Adrenal gland (tissue), 12 donors: ENCODE data around the gene ZNF19. TPM values are rescaled to one million over a fixed set of nuclear protein-coding genes. Genes with fewer than 3 reads are reported as not detected.

Source experiments
- DNase-seq, 7 donors: peaks; one replicate each; pipeline ENCODE4 v3.0.0-alpha.2; 2019 to 2020
- H3K27ac ChIP-seq, 5 donors: fragments of 200-600 bp; sonication (generic) in 4 of 5; 1 replicate in 3 of 5; 2 replicates in 2 of 5; pipeline versions ENCODE4 v1.5.1 to v1.8.0; 2016 to 2020; ENCODE audit warnings: mild to moderate bottlenecking in 1 of 5
- H3K27me3 ChIP-seq: fragments of 200-600 bp; 2 replicates; pipeline ENCODE4 v1.8.0; 2021
- H3K36me3 ChIP-seq, 2 donors: fragments of 200-600 bp; replicated peaks in 1 of 2; 1 replicate in 1 of 2; 2 replicates in 1 of 2; pipeline versions ENCODE4 v1.5.1 to v1.8.0; 2018 to 2022
- H3K4me1 ChIP-seq, 2 donors: fragments of 200-600 bp; replicated peaks in 1 of 2; 1 replicate in 1 of 2; 2 replicates in 1 of 2; pipeline versions ENCODE4 v1.5.1 to v1.8.0; 2018 to 2021
- H3K4me3 ChIP-seq, 4 donors: fragments of 200-600 bp; sonication (generic) in 3 of 4; one replicate each; pipeline ENCODE4 v1.5.1; 2016 to 2018
- H3K9me3 ChIP-seq, 3 donors: fragments of 200-600 bp; sonication (generic) in 1 of 3; replicated peaks in 1 of 3; 1 replicate in 2 of 3; 2 replicates in 1 of 3; pipeline versions ENCODE4 v1.5.1 to v1.8.0; 2016 to 2021
- POLR2A ChIP-seq, 2 donors: fragments of 450-650 bp; IDR thresholded peaks; one replicate each; pipeline ENCODE4 v1.6.1; 2017; ENCODE audit warnings: antibody characterized with exemption in 2 of 2, mild to moderate bottlenecking in 2 of 2, moderate library complexity in 1 of 2
- WGBS, 4 donors: extraction: QIAGEN DNeasy Blood & Tissue Kit in 2 of 4; methylation state at CpG; one replicate each; pipeline versions ENCODE4 v1.1.5 to v1.1.7; 2013 to 2017; 5-methylcytosine and 5-hydroxymethylcytosine counted together
- intact Hi-C, 2 donors: fragments of 100-400 bp; cut with DNase I; formaldehyde crosslinking; loops; one replicate each; pipeline versions ENCODE4 v1.14.1 to v1.15.0; 2022 to 2023
- polyA plus RNA-seq, 3 donors: library from polyadenylated mRNA; stranded (reverse); fragments of 200-250 nt in 2 of 3; fragments of 350-450 nt in 1 of 3; fragmentation: Illumina TruSeq in 1 of 3; extraction: RNeasy Lipid Tissue Mini Kit (QIAGEN cat#74804) in 1 of 3; gene quantifications; one replicate each; pipeline ENCODE4 v1.2.3, GENCODE V29; 2013 to 2014
- total RNA-seq, 9 donors: library from RNA; depleted of rRNA in 4 of 9; stranded (reverse); fragments of >200 nt in 4 of 9; fragments of 120-200 nt in 1 of 9; fragmentation: NEBNext Ultra II Directional in 1 of 9; extraction: Animal tissue kit (Norgen Biotek cat#: 25700) in 1 of 9; gene quantifications; one replicate each; pipeline versions ENCODE4 v1.1.0 to v1.2.4, GENCODE V29; 2013 to 2023
- TF ChIP-seq, protein P1 (sequence below), 6 experiments: fragments of 450-650 bp in 4 of 6; fragments of 200-600 bp in 2 of 6; sonication (generic) in 1 of 6; IDR thresholded peaks; 1 replicate in 5 of 6; 2 replicates in 1 of 6; pipeline versions ENCODE4 v1.5.1 to v1.8.0; 2016 to 2021; ENCODE audit warnings: antibody characterized with exemption in 6 of 6, mild to moderate bottlenecking in 2 of 6, moderate library complexity in 1 of 6
- donor health status: healthy with polysubstance abuse.
- donor health status: Bipolar disorder and iron deficiency.
- donor health status: DM: yes; HTN: yes; CAD: no.
- donor health status: DM: no; HTN: no; CAD: no.
- donor health status: DM: no; HTN: no; CAD: no.
- donor health status: DM: yes; HTN: yes; CAD: no.

The ZNF19 gene
- total and polyA plus RNA-seq, 12 donors, result 0.24 to 10.4 (median 4.9) TPM

DNA sequence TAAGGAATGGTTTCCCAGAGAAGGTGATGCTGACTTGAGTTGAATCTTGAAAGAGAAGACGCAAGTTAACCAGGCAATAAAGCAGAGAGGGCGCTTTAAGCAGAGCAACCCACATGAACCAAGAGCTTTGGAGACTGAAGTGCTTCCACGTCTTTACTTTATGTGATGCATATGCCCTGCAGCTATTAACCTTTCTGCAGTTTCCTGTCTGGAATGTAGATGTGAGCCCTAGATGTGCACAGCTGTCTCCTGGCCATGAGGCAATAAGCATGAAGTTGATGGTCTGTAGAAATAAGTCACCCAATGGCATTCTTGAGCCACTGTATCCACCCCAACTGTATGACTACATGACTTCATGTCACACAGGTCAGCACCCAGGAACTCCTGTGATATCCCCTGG, 31.4 kb upstream of the ZNF19 start:
- DNase-seq, result no peak
- Histone ChIP-seq H3K4me1 (peaks cover 0 to 2% of the 10 kb centered on the region in 2 donors), H3K27me3 (no peaks in the 10 kb centered on the region), H3K4me3 (no peak overlapping the region), H3K9me3 (no peaks in the 10 kb centered on the region), H3K36me3 (no peaks in the 10 kb centered on the region), H3K27ac (no peak overlapping the region)
- intact Hi-C loops, result no loop called here
- 68 to 77% (median 75%) methylated on average over 3 of the region's 3 CpGs for WGBS, 4 donors
- no peak for TF ChIP-seq POLR2A (IDR thresholded peaks at IDR 0.05)
- TF ChIP-seq, protein P1, sequence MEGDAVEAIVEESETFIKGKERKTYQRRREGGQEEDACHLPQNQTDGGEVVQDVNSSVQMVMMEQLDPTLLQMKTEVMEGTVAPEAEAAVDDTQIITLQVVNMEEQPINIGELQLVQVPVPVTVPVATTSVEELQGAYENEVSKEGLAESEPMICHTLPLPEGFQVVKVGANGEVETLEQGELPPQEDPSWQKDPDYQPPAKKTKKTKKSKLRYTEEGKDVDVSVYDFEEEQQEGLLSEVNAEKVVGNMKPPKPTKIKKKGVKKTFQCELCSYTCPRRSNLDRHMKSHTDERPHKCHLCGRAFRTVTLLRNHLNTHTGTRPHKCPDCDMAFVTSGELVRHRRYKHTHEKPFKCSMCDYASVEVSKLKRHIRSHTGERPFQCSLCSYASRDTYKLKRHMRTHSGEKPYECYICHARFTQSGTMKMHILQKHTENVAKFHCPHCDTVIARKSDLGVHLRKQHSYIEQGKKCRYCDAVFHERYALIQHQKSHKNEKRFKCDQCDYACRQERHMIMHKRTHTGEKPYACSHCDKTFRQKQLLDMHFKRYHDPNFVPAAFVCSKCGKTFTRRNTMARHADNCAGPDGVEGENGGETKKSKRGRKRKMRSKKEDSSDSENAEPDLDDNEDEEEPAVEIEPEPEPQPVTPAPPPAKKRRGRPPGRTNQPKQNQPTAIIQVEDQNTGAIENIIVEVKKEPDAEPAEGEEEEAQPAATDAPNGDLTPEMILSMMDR (IDR thresholded peaks at IDR 0.05), result no peak

DNA sequence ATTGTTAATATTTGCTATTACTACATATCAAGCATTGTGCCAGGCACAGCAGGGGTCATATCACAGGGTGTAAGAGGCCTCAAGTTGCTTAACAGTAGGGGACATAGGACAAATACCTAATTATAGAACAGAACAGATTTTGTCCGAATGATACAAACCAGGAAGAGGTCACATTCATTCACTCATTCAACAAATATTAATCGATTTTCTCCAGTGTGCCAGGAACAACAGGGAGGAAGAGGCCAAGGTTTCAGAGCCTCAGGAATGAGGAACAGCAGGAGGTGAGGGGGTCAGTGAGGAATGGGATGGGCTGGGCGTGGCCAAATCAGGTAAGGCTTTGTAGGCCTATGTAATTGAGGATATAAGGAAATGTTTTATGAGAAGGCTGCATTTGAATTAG, 25.9 kb upstream of the ZNF19 start:
- Histone ChIP-seq H3K4me1 (no peaks in the 10 kb centered on the region), H3K27ac (no peak overlapping the region), H3K36me3 (no peaks in the 10 kb centered on the region), H3K4me3 (no peak overlapping the region), H3K27me3 (no peaks in the 10 kb centered on the region), H3K9me3 (no peaks in the 10 kb centered on the region)
- WGBS, 4 donors, result 70 to 93% (median 80%) methylated on average over 3 of the region's 3 CpGs
- intact Hi-C loops, result no loop called here
- no peak for DNase-seq
- no peak for TF ChIP-seq POLR2A (IDR thresholded peaks at IDR 0.05)
- TF ChIP-seq, protein P1 (IDR thresholded peaks at IDR 0.05), result no peak

DNA sequence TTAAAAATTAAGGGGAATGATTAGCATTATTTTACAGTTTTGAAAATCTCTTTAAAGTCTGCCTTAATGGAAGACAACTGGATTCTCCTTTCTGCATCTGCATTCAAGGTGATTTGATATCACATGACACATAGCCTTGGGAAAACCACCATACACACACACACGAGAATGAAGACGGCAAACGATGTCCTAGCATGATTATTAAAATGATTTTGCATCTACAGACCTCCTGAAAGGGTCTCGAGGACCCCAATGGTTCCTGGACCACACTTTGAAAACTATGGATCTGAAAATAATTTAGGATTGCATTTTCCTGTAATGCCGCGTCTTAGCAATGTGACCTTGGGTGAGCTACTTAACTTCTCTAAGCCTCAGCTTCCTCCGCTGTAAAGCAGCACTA, 25.4 kb upstream of the ZNF19 start:
- TF ChIP-seq, protein P1 (IDR thresholded peaks at IDR 0.05), result no peak
- TF ChIP-seq POLR2A (IDR thresholded peaks at IDR 0.05), result no peak
- intact Hi-C loops, result no loop called here
- Histone ChIP-seq H3K4me3 (no peak overlapping the region), H3K36me3 (no peaks in the 10 kb centered on the region), H3K9me3 (no peaks in the 10 kb centered on the region), H3K4me1 (no peaks in the 10 kb centered on the region), H3K27ac (no peak overlapping the region), H3K27me3 (no peaks in the 10 kb centered on the region)
- no peak for DNase-seq
- 47 to 57% (median 55%) methylated on average over 7 of the region's 7 CpGs for WGBS, 4 donors

DNA sequence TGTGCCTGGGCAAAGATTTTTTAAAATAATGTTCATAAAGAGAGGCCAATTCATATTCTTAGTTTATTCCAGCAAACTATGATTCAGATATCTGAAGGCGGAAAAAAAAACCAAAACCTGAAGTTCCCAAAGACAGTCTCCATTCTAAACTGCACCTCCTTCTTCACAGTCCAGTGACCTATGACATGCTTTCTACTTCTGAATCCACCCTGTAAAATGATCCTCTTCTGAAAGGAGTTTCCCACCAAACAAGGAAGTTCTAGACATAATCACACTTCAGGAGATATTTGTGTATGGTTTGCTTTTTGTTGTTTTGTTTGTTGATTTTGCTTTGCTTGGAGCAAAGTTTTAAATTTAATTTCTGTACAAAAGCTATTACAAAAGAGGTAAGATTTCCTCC, 24.2 kb upstream of the ZNF19 start:
- Histone ChIP-seq H3K27me3 (no peaks in the 10 kb centered on the region), H3K9me3 (no peaks in the 10 kb centered on the region), H3K4me1 (no peaks in the 10 kb centered on the region), H3K36me3 (no peaks in the 10 kb centered on the region), H3K4me3 (no peak overlapping the region), H3K27ac (no peak overlapping the region)
- intact Hi-C loops, result no loop called here
- no peak for DNase-seq
- TF ChIP-seq, protein P1 (IDR thresholded peaks at IDR 0.05), result no peak
- no peak for TF ChIP-seq POLR2A (IDR thresholded peaks at IDR 0.05)
- 0 to 75% (median 32%) methylated on average over 1 of the region's 1 CpG for WGBS, 4 donors
